PC-3 (cell line): ENCODE measurements around the gene TNKS1BP1. TPM values are rescaled to one million over a fixed set of nuclear protein-coding genes. Genes with fewer than 3 reads are reported as not detected.

Experiments
- ATAC-seq: fragments of 200-7000 bp; cut with Tn5 transposase; 2 replicates; pipeline ENCODE4 v1.9.1; 2020; ENCODE audit warnings: mild to moderate bottlenecking, moderate library complexity
- BruUV-seq: library from RNA; stranded (reverse); fragments of 400-500 nt; replicated peaks from 2 replicates; lab custom pipeline; 2021; lab: Mats Ljungman, UMichigan
- CTCF ChIA-PET: fragments of 300-600 bp; sonication (Branson Sonifier 250); formaldehyde crosslinking; loops from one replicate; lab custom pipeline; 2022; ENCODE audit warnings: antibody characterized with exemption; lab: Charles Lee
- POLR2A ChIA-PET: fragments of 300-600 bp; sonication (Branson Sonifier 250); formaldehyde crosslinking; loops from one replicate; lab custom pipeline; 2022; ENCODE audit warnings: antibody characterized with exemption; ENCODE audit not compliant: unreplicated experiment; lab: Charles Lee
- DNase-seq: peaks from one replicate; pipeline ENCODE4 v3.0.0-alpha.2; 2015
- H2AFZ ChIP-seq: fragments of 300-600 bp; sonication (generic); 2 replicates; pipeline ENCODE4 v1.6.0; 2016; ENCODE audit warnings: antibody characterized with exemption, low read length
- H3F3A ChIP-seq: fragments of 300-600 bp; sonication (generic); one replicate; pipeline ENCODE4 v1.6.0; 2017; ENCODE audit warnings: antibody characterized with exemption, low read length, control low read depth, mild to moderate bottlenecking; ENCODE audit not compliant: unreplicated experiment
- H3K27ac ChIP-seq: fragments of 300-600 bp; sonication (generic); 2 replicates; pipeline ENCODE4 v1.5.1; 2016; ENCODE audit warnings: mild to moderate bottlenecking, low read length
- H3K27me3 ChIP-seq: fragments of 300-600 bp; sonication (generic); 2 replicates; pipeline ENCODE4 v1.6.1; 2016; ENCODE audit warnings: low read length, mixed read lengths
- H3K36me3 ChIP-seq: fragments of 300-600 bp; sonication (generic); 2 replicates; pipeline ENCODE4 v1.6.1; 2016; ENCODE audit warnings: low read depth, mixed run types, low read length, mixed read lengths
- H3K4me1 ChIP-seq: fragments of 300-600 bp; sonication (generic); 2 replicates; pipeline ENCODE4 v1.5.1; 2016; ENCODE audit warnings: low read length; ENCODE audit not compliant: insufficient read depth
- H3K4me2 ChIP-seq: fragments of 300-600 bp; sonication (generic); 2 replicates; pipeline ENCODE4 v1.6.0; 2016; ENCODE audit warnings: low read length
- H3K4me3 ChIP-seq: fragments of 300-600 bp; sonication (generic); 2 replicates; pipeline ENCODE4 v1.5.1; 2016; ENCODE audit warnings: mild to moderate bottlenecking, low read length, mixed read lengths
- H3K79me2 ChIP-seq: fragments of 300-600 bp; sonication (generic); 2 replicates; pipeline ENCODE4 v1.6.1; 2017; ENCODE audit warnings: low read length, mixed read lengths
- H3K9ac ChIP-seq: fragments of 300-600 bp; sonication (generic); 2 replicates; pipeline ENCODE4 v1.6.0; 2016; ENCODE audit warnings: mild to moderate bottlenecking, low read length
- H3K9me2 ChIP-seq: fragments of 300-600 bp; sonication (generic); replicated peaks from 2 replicates; pipeline ENCODE4 v1.6.1; 2016; ENCODE audit warnings: mixed run types, low read length, mixed read lengths
- H3K9me3 ChIP-seq: fragments of 300-600 bp; sonication (generic); 2 replicates; pipeline ENCODE4 v1.6.1; 2016; ENCODE audit warnings: low read length, mixed read lengths
- H4K20me1 ChIP-seq: fragments of 300-600 bp; sonication (generic); 2 replicates; pipeline ENCODE4 v1.6.1; 2016; ENCODE audit warnings: low read length, mixed read lengths
- EZH2 ChIP-seq: fragments of 300-600 bp; sonication (generic); IDR thresholded peaks from one replicate; pipeline ENCODE4 v1.6.1; 2017; ENCODE audit warnings: antibody characterized with exemption, mild to moderate bottlenecking, low read length; ENCODE audit not compliant: unreplicated experiment
- EZH2phosphoT487 ChIP-seq: fragments of 300-600 bp; sonication (generic); IDR thresholded peaks from 2 replicates; pipeline ENCODE4 v1.6.1; 2018; ENCODE audit warnings: mild to moderate bottlenecking, antibody characterized with exemption, low read length, borderline replicate concordance
- intact Hi-C: fragments of 100-400 bp; cut with micrococcal nuclease; formaldehyde crosslinking; loops from 2 replicates; pipeline ENCODE4 v1.9.0; 2023
- total RNA-seq: library from RNA; depleted of rRNA; stranded (reverse); fragments of >200 nt; gene quantifications from 2 replicates; pipeline ENCODE4 v1.2.3, GENCODE V29; 2014
- TF ChIP-seq, protein P1 (sequence below): fragments of 300-600 bp; sonication (generic); conservative IDR thresholded peaks from 2 replicates; pipeline ENCODE4 v1.5.1; 2017; ENCODE audit warnings: antibody characterized with exemption, low read depth, mild to moderate bottlenecking, low read length

The TNKS1BP1 gene
- total RNA-seq, 1 experiment from 2014 or later: 89.6 TPM

DNA sequence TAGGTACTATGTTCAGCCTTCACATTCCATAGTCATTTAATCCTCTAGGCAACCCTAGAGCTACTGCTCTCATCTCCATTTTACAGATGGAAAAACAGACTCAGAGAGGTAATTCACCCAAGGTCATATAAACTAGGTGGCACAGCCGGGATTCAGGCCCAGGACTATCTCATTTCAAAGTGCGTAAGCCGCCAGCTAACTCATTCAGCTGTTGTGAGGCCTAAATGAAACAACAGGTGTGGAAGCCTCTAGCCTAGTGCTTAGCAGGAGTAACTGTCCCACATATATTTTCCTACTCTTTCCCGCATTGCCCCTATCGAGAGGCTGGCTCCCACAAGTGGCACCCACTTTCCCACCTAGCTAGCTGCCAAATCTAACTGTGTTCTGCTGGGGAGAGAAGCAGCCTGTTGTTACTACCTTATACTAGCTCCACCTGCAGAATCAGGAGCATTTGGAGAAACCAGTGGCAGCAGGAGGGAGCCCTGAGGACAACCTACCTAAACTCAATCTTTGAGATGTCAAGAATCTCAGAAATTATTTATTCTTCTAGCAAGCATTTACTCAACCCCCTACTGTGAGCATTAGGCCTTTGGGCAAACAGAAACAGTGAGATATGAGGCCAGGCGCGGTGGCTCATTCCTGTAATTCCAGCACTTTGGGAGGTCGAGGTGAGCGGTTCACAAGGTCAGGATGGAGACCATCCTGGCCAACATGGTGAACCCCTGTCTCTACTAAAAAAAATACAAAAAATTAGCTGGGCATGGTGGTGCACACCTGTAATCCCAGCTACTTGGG is 35.3 kb upstream of the TNKS1BP1 start:
- intact Hi-C loops: no loop called here
- DNase-seq (no peak), ATAC-seq (no peak)
- Histone ChIP-seq H2AFZ (no peak overlapping the region), H3K9me2 (no peaks in the 10 kb centered on the region), H3K4me3 (no peak overlapping the region), H3K27ac (no peak overlapping the region), H3K4me1 (no peaks in the 10 kb centered on the region), H3K79me2 (no peaks in the 10 kb centered on the region), H3K36me3 (no peaks in the 10 kb centered on the region), H3K4me2 (no peak overlapping the region), H3F3A (no peaks in the 10 kb centered on the region), H3K9ac (no peak overlapping the region), H3K27me3 (0 out of 2 replicates have a peak, but pooled peaks cover 13% of the 10 kb centered on the region), H3K9me3 (no peaks in the 10 kb centered on the region), H4K20me1 (no peaks in the 10 kb centered on the region)
- POLR2A ChIA-PET: no interaction called here
- TF ChIP-seq EZH2 (no peak), EZH2phosphoT487 (no peak)
- TF ChIP-seq, protein P1, sequence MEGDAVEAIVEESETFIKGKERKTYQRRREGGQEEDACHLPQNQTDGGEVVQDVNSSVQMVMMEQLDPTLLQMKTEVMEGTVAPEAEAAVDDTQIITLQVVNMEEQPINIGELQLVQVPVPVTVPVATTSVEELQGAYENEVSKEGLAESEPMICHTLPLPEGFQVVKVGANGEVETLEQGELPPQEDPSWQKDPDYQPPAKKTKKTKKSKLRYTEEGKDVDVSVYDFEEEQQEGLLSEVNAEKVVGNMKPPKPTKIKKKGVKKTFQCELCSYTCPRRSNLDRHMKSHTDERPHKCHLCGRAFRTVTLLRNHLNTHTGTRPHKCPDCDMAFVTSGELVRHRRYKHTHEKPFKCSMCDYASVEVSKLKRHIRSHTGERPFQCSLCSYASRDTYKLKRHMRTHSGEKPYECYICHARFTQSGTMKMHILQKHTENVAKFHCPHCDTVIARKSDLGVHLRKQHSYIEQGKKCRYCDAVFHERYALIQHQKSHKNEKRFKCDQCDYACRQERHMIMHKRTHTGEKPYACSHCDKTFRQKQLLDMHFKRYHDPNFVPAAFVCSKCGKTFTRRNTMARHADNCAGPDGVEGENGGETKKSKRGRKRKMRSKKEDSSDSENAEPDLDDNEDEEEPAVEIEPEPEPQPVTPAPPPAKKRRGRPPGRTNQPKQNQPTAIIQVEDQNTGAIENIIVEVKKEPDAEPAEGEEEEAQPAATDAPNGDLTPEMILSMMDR: no peak
- no TSS peak for BruUV-seq
- CTCF ChIA-PET: no interaction called here

DNA sequence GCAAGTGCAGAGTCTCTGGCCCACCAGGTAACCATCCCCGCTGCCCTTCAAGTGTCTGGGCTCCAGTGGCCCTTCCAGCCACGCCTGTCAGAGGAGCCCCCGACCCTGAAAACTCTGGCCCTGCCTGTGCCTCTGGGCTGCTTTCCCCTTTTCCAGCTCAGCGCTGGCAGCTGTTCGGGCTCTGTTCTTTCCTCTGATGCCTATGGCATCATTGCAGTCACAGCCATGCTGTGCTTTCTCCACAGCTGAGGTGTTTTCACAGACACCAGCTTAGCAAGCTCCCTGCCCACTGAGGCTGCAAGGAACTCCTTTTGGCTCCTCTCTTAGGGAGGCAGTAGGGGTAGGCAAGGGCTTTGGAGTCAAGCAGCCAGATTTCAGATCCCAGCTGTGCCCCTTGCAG is 34.6 kb upstream of the TNKS1BP1 start:
- Histone ChIP-seq H3K9me3 (no peaks in the 10 kb centered on the region), H3K9ac (no peak overlapping the region), H3K27ac (no peak overlapping the region), H3K4me1 (no peaks in the 10 kb centered on the region), H3K4me2 (no peak overlapping the region), H3K4me3 (no peak overlapping the region), H2AFZ (no peak overlapping the region), H3K9me2 (no peaks in the 10 kb centered on the region), H4K20me1 (no peaks in the 10 kb centered on the region), H3F3A (no peaks in the 10 kb centered on the region), H3K79me2 (no peaks in the 10 kb centered on the region), H3K27me3 (0 out of 2 replicates have a peak, but pooled peaks cover 13% of the 10 kb centered on the region), H3K36me3 (no peaks in the 10 kb centered on the region)
- TF ChIP-seq EZH2phosphoT487: no peak
- TF ChIP-seq EZH2: no peak
- TF ChIP-seq, protein P1: no peak
- BruUV-seq: no TSS peak
- ATAC-seq (no peak), DNase-seq (no peak)
- intact Hi-C loops: no loop called here
- ChIA-PET CTCF (no interaction called here), POLR2A (no interaction called here)

DNA sequence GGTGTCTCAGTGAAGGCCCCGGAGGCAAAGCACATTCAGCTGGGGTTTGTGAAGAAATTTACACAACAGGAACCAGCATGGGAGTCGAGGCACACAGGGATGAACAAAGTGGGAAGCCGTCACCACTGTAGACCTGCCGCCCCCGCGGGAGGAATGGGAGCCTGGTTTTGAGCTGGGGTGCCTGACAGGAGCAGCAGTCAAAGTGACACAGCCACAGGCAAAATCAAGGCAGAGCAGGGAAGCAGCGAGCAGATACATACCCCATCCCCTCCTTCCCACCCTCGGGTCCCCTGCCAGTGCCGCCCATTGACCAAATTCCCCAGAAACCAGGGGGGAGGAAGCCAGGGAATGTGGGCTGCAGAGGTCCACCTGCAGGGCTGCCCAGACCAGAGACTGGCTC is 34.2 kb upstream of the TNKS1BP1 start:
- no peak overlapping the region for H2AFZ ChIP-seq
- no peak for DNase-seq
- CTCF ChIA-PET: no interaction called here
- no peaks in the 10 kb centered on the region for H4K20me1 ChIP-seq
- H3K27ac ChIP-seq: no peak overlapping the region
- TF ChIP-seq, protein P1: no peak
- no peak for TF ChIP-seq EZH2phosphoT487
- no peak for TF ChIP-seq EZH2
- no peak overlapping the region for H3K4me3 ChIP-seq
- intact Hi-C loops: no loop called here
- no peaks in the 10 kb centered on the region for H3F3A ChIP-seq
- 0 out of 2 replicates have a peak, but pooled peaks cover 11% of the 10 kb centered on the region for H3K27me3 ChIP-seq
- H3K4me1 ChIP-seq: no peaks in the 10 kb centered on the region
- POLR2A ChIA-PET: no interaction called here
- H3K4me2 ChIP-seq: no peak overlapping the region
- no TSS peak for BruUV-seq
- H3K36me3 ChIP-seq: no peaks in the 10 kb centered on the region
- no peaks in the 10 kb centered on the region for H3K9me3 ChIP-seq
- no peaks in the 10 kb centered on the region for H3K79me2 ChIP-seq
- no peaks in the 10 kb centered on the region for H3K9me2 ChIP-seq
- no peak for ATAC-seq
- H3K9ac ChIP-seq: no peak overlapping the region
